Astrocyte (in vitro differentiated cells and primary cell): ENCODE data around the gene LDAH. TPM values are rescaled to one million over a fixed set of nuclear protein-coding genes. Genes with fewer than 3 reads are reported as not detected.

Experiments
- DNase-seq: peaks from one replicate; pipeline ENCODE4 v3.0.0-alpha.2; 2010; ENCODE audit warnings: low read depth
- FAIRE-seq: peaks from 2 replicates; lab custom pipeline; 2011; peaks lifted over from hg19 to GRCh38; lab: Jason Lieb, UNC
- H2AFZ ChIP-seq: 2 replicates; pipeline ENCODE4 v1.6.0; 2012; ENCODE audit warnings: low read depth, low read length, inconsistent platforms
- H3K27ac ChIP-seq: 2 replicates; pipeline ENCODE4 v1.5.1; 2011; ENCODE audit warnings: low read depth, low read length, inconsistent platforms
- H3K27me3 ChIP-seq: 2 replicates; pipeline ENCODE4 v1.6.0; 2011; ENCODE audit warnings: low read length, inconsistent platforms; ENCODE audit not compliant: insufficient read depth
- H3K36me3 ChIP-seq: 2 replicates; pipeline ENCODE4 v1.5.1; 2011; ENCODE audit warnings: low read length, inconsistent platforms; ENCODE audit not compliant: insufficient read depth
- H3K4me1 ChIP-seq: 2 replicates; pipeline ENCODE4 v1.5.1; 2011; ENCODE audit warnings: low read length, inconsistent platforms; ENCODE audit not compliant: insufficient read depth
- H3K4me2 ChIP-seq: 2 replicates; pipeline ENCODE4 v1.6.0; 2012; ENCODE audit warnings: low read length, inconsistent platforms
- H3K4me3 ChIP-seq: 2 replicates; pipeline ENCODE4 v1.5.1; 2011; ENCODE audit warnings: low read depth, mild to moderate bottlenecking, low read length, inconsistent platforms; ENCODE audit not compliant: insufficient read depth
- H3K79me2 ChIP-seq: 2 replicates; pipeline ENCODE4 v1.6.0; 2012; ENCODE audit warnings: mild to moderate bottlenecking, low read length, inconsistent platforms; ENCODE audit not compliant: insufficient read depth
- H3K9ac ChIP-seq: 2 replicates; pipeline ENCODE4 v1.6.0; 2012; ENCODE audit warnings: mild to moderate bottlenecking, low read length, inconsistent platforms
- H3K9me3 ChIP-seq: 2 replicates; pipeline ENCODE4 v1.5.1; 2012; ENCODE audit warnings: low read depth, mild to moderate bottlenecking, low read length, inconsistent platforms; ENCODE audit not compliant: insufficient read depth
- H4K20me1 ChIP-seq: 2 replicates; pipeline ENCODE4 v1.6.0; 2012; ENCODE audit warnings: low read length, inconsistent platforms; ENCODE audit not compliant: insufficient read depth
- H3K27ac Mint-ChIP-seq: one replicate; pipeline ENCODE4 v1.8.0; 2021; ENCODE audit warnings: mild to moderate bottlenecking, mixed read lengths; ENCODE audit not compliant: unreplicated experiment
- H3K27me3 Mint-ChIP-seq: one replicate; pipeline ENCODE4 v1.8.0; 2021; ENCODE audit warnings: low read depth, mixed read lengths; ENCODE audit not compliant: unreplicated experiment
- H3K36me3 Mint-ChIP-seq: one replicate; pipeline ENCODE4 v1.8.0; 2021; ENCODE audit warnings: low read depth, mixed read lengths; ENCODE audit not compliant: unreplicated experiment
- H3K4me1 Mint-ChIP-seq: one replicate; pipeline ENCODE4 v1.8.0; 2021; ENCODE audit warnings: low read depth, mixed read lengths; ENCODE audit not compliant: unreplicated experiment
- H3K4me3 Mint-ChIP-seq: one replicate; pipeline ENCODE4 v1.8.0; 2021; ENCODE audit warnings: mild to moderate bottlenecking, moderate library complexity, mixed read lengths; ENCODE audit not compliant: unreplicated experiment
- H3K9me3 Mint-ChIP-seq: one replicate; pipeline ENCODE4 v1.8.0; 2021; ENCODE audit warnings: mild to moderate bottlenecking, mixed read lengths; ENCODE audit not compliant: unreplicated experiment
- CTCF ChIP-seq: IDR thresholded peaks from 2 replicates; pipeline ENCODE4 v1.5.1; 2011; ENCODE audit warnings: low read depth, mild to moderate bottlenecking, inconsistent platforms, low read length, moderate library complexity; ENCODE audit not compliant: insufficient read depth
- EZH2 ChIP-seq: IDR thresholded peaks from 2 replicates; pipeline ENCODE4 v1.6.1; 2012; ENCODE audit warnings: mild to moderate bottlenecking, low read length, inconsistent platforms; ENCODE audit not compliant: insufficient read depth
- total RNA-seq: library from RNA; stranded (reverse); gene quantifications from 2 replicates; pipeline ENCODE4 v1.2.1, GENCODE V29; 2021

The LDAH gene
- total RNA-seq, 1 donor from 2014 or later: 19.3 TPM

- H3K9me3 Mint-ChIP-seq: peaks cover 2% of the 10 kb centered on the region
- no peak for FAIRE-seq
- no peak overlapping the region for H3K9ac ChIP-seq
- H4K20me1 ChIP-seq: no peaks in the 10 kb centered on the region
- H3K4me3 Mint-ChIP-seq: no peak overlapping the region
- no peak overlapping the region for H3K4me2 ChIP-seq
- H3K27ac ChIP-seq: no peak overlapping the region
- TF ChIP-seq EZH2 (no peak), CTCF (no peak)
- DNase-seq: no peak
- no peaks in the 10 kb centered on the region for H3K9me3 ChIP-seq
- H3K4me1 ChIP-seq: no peaks in the 10 kb centered on the region
- H2AFZ ChIP-seq: no peak overlapping the region
- H3K27ac Mint-ChIP-seq: no peak overlapping the region
- no peaks in the 10 kb centered on the region for H3K27me3 Mint-ChIP-seq
- H3K36me3 ChIP-seq: no peaks in the 10 kb centered on the region
- peaks cover 17% of the 10 kb centered on the region for H3K36me3 Mint-ChIP-seq
- no peaks in the 10 kb centered on the region for H3K4me1 Mint-ChIP-seq
- no peaks in the 10 kb centered on the region for H3K79me2 ChIP-seq
- no peaks in the 10 kb centered on the region for H3K27me3 ChIP-seq
- H3K4me3 ChIP-seq: no peak overlapping the region
Observed at GRCh38 chr2:20692081-20692480, 130.8 kb downstream of the LDAH start.

GRCh38 chr2:20691076-20691734 is 131.7 kb downstream of the LDAH start:
- H3K9ac ChIP-seq: no peak overlapping the region
- H3K27ac ChIP-seq: no peak overlapping the region
- no peak overlapping the region for H3K4me3 Mint-ChIP-seq
- H3K36me3 Mint-ChIP-seq: peaks cover 24% of the 10 kb centered on the region
- no peaks in the 10 kb centered on the region for H3K4me1 Mint-ChIP-seq
- H2AFZ ChIP-seq: no peak overlapping the region
- peaks cover 2% of the 10 kb centered on the region for H3K9me3 Mint-ChIP-seq
- H3K4me2 ChIP-seq: no peak overlapping the region
- no peaks in the 10 kb centered on the region for H3K4me1 ChIP-seq
- no peaks in the 10 kb centered on the region for H3K36me3 ChIP-seq
- DNase-seq: no peak
- H3K4me3 ChIP-seq: no peak overlapping the region
- no peaks in the 10 kb centered on the region for H3K79me2 ChIP-seq
- TF ChIP-seq CTCF (no peak), EZH2 (no peak)
- H4K20me1 ChIP-seq: no peaks in the 10 kb centered on the region
- H3K9me3 ChIP-seq: no peaks in the 10 kb centered on the region
- no peak for FAIRE-seq
- H3K27me3 Mint-ChIP-seq: no peaks in the 10 kb centered on the region
- H3K27ac Mint-ChIP-seq: no peak overlapping the region
- H3K27me3 ChIP-seq: no peaks in the 10 kb centered on the region
